Ovary (tissue), 9 donors: Measurements from ENCODE around the gene POLR3K. TPM values are rescaled to one million over a fixed set of nuclear protein-coding genes. Genes with fewer than 3 reads are reported as not detected.

Experiments used
- DNase-seq, 5 donors: peaks; one replicate each; pipeline ENCODE4 v3.0.0-alpha.2; 2019 to 2020
- H3K27ac ChIP-seq, 2 donors: fragments of 200-600 bp; one replicate each; pipeline versions ENCODE4 v1.5.1 to v1.8.0; 2019 to 2022
- H3K27me3 ChIP-seq: fragments of 200-600 bp; one replicate; pipeline ENCODE4 v1.8.0; 2022
- H3K36me3 ChIP-seq: fragments of 200-600 bp; sonication (generic); one replicate; pipeline ENCODE4 v1.5.1; 2019
- H3K4me1 ChIP-seq: one replicate; pipeline ENCODE4 v1.8.1; 2013; ENCODE audit warnings: mild to moderate bottlenecking, moderate library complexity; ENCODE audit not compliant: insufficient read depth
- H3K4me3 ChIP-seq: fragments of 200-600 bp; sonication (generic); one replicate; pipeline ENCODE4 v1.5.1; 2017
- H3K9me3 ChIP-seq, 2 donors: fragments of 200-600 bp in 1 of 2; sonication (generic) in 1 of 2; one replicate each; pipeline versions ENCODE4 v1.5.1 to v1.8.1; 2013 to 2019; ENCODE audit warnings: mild to moderate bottlenecking in 1 of 2, moderate library complexity in 1 of 2
- EP300 ChIP-seq: sonication (generic); formaldehyde crosslinking; IDR thresholded peaks from one replicate; pipeline ENCODE4 v1.6.1; 2017; ENCODE audit warnings: antibody characterized with exemption
- POLR2A ChIP-seq: fragments of 450-650 bp; IDR thresholded peaks from one replicate; pipeline ENCODE4 v1.6.1; 2017; ENCODE audit warnings: antibody characterized with exemption, mild to moderate bottlenecking, moderate library complexity
- WGBS, 3 donors: extraction: QIAGEN DNeasy Blood & Tissue Kit in 1 of 3; methylation state at CpG; one replicate each; pipeline versions ENCODE4 v1.1.5 to v1.1.7; 2013 to 2017; 5-methylcytosine and 5-hydroxymethylcytosine counted together
- intact Hi-C, 4 donors: fragments of 100-400 bp; cut with DNase I; formaldehyde crosslinking; loops; one replicate each; pipeline versions ENCODE4 v1.11.0 to v1.15.1; 2022 to 2023
- polyA plus RNA-seq, 2 donors: library from polyadenylated mRNA; stranded (reverse); fragments of 200-250 nt in 1 of 2; fragments of 350-450 nt in 1 of 2; fragmentation: Illumina TruSeq in 1 of 2; extraction: RNeasy Lipid Tissue Mini Kit (QIAGEN cat#74804) in 1 of 2; gene quantifications; one replicate each; pipeline ENCODE4 v1.2.3, GENCODE V29; 2013 to 2014
- total RNA-seq, 7 donors: library from RNA; depleted of rRNA in 2 of 7; stranded (reverse); fragments of >200 nt in 2 of 7; fragmentation: NEBNext Ultra II Directional in 3 of 7; extraction: Animal tissue kit (Norgen Biotek cat#: 25700) in 3 of 7; gene quantifications; one replicate each; pipeline versions ENCODE4 v1.1.0 to v1.2.4, GENCODE V29; 2016 to 2023
- TF ChIP-seq, protein P1 (sequence below), 3 donors: fragments of 450-650 bp in 2 of 3; fragments of 200-600 bp in 1 of 3; IDR thresholded peaks; one replicate each; pipeline versions ENCODE4 v1.5.1 to v1.8.0; 2016 to 2022; ENCODE audit warnings: antibody characterized with exemption in 3 of 3, mild to moderate bottlenecking in 1 of 3
- donor health status: DM: no; HTN: no; CAD: no; lungs with moderate emphysema.
- donor health status: DM: no; HTN: no; CAD: no.
- donor health status: Bipolar disorder and iron deficiency.
- donor health status: DM: yes; HTN: yes; CAD: no.
- donor health status: DM: no; HTN: no; CAD: no.
- donor health status: DM: yes; HTN: yes; CAD: no.

Gene POLR3K
- total and polyA plus RNA-seq, 9 donors, result 3.7 to 11.9 (median 9.9) TPM

DNA sequence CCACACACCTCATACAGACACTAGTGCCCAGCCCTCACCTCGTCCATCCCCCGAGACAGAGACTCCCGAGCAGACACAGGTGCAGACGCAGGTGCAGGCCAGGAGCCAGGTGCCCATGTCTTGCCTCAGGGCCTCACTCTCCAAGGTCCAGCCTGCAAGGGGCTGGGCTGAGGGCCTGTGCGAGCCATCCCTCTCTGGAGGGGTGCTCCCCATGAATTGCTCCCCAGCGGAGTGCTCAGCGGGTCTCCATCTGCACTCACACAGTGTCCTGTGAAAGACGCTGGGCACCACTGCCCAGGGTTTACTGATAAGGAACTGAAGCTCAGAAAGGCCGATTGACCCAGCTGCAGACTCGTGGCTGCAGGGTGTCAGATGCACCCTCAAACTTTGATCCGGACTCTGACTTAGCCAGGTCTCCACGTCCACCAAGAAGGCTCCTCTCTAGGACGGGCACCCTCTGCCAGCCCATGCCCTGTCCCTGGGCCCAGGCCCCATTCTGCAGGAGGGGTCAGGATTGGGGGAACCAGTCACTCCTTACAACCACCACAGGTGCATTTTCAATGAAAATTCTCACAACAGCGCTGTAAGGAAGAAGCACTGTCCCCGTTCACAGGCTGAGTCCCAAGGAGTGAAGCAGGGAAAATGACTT, 16.9 kb downstream of the POLR3K start:
- Histone ChIP-seq H3K27me3 (no peaks in the 10 kb centered on the region), H3K27ac (no peak overlapping the region), H3K4me1 (no peaks in the 10 kb centered on the region), H3K9me3 (no peaks in the 10 kb centered on the region), H3K36me3 (no peaks in the 10 kb centered on the region), H3K4me3 (no peak overlapping the region)
- WGBS, 3 donors, result 88 to 90% (median 89%) methylated on average over 15 of the region's 15 CpGs
- TF ChIP-seq POLR2A, result no peak
- no peak for TF ChIP-seq EP300
- TF ChIP-seq, protein P1, sequence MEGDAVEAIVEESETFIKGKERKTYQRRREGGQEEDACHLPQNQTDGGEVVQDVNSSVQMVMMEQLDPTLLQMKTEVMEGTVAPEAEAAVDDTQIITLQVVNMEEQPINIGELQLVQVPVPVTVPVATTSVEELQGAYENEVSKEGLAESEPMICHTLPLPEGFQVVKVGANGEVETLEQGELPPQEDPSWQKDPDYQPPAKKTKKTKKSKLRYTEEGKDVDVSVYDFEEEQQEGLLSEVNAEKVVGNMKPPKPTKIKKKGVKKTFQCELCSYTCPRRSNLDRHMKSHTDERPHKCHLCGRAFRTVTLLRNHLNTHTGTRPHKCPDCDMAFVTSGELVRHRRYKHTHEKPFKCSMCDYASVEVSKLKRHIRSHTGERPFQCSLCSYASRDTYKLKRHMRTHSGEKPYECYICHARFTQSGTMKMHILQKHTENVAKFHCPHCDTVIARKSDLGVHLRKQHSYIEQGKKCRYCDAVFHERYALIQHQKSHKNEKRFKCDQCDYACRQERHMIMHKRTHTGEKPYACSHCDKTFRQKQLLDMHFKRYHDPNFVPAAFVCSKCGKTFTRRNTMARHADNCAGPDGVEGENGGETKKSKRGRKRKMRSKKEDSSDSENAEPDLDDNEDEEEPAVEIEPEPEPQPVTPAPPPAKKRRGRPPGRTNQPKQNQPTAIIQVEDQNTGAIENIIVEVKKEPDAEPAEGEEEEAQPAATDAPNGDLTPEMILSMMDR (IDR thresholded peaks at IDR 0.05), result no peak
- intact Hi-C loops, result no loop called here
- DNase-seq, result peak in 1 of 5 donors; percentile 9

DNA sequence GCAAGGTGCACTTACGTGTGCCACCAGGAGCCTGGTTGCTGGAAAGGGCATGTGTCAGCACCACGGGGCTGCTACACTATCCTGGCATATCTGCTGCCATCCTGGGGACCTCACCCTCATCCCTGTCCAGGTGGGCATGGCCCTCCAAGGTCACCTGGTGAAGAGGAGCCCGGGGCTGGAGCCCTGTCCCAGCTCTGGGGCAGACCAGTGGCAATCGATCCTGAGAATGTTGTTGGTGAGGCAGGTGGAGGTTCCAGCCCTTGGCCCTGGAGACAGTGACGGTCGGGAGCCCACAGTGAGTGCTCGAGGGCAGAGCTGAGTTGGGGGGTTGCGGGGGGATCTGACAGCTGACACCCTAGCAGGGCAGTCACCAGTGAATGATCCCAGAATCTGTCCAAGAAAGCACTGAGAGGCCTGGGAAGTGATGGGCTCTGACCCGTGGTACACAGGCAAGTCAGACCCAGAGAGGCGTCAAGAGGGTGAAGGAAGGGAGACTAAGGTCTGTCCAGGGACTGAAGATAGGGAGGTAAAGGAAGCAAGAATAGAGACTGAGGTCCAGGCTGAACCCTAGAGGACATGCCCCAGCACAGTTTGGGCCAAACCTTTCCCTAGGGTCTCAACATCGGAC, 17.6 kb downstream of the POLR3K start:
- no peak for DNase-seq
- H3K4me3 ChIP-seq, result no peak overlapping the region
- TF ChIP-seq EP300 (no peak), POLR2A (no peak)
- TF ChIP-seq, protein P1 (IDR thresholded peaks at IDR 0.05), result no peak
- H3K27ac ChIP-seq, result no peak overlapping the region
- H3K4me1 ChIP-seq, result no peaks in the 10 kb centered on the region
- no peaks in the 10 kb centered on the region for H3K9me3 ChIP-seq
- intact Hi-C loops, result no loop called here
- WGBS, 3 donors, result 81 to 93% (median 87%) methylated on average over 11 of the region's 11 CpGs
- no peaks in the 10 kb centered on the region for H3K27me3 ChIP-seq
- no peaks in the 10 kb centered on the region for H3K36me3 ChIP-seq

DNA sequence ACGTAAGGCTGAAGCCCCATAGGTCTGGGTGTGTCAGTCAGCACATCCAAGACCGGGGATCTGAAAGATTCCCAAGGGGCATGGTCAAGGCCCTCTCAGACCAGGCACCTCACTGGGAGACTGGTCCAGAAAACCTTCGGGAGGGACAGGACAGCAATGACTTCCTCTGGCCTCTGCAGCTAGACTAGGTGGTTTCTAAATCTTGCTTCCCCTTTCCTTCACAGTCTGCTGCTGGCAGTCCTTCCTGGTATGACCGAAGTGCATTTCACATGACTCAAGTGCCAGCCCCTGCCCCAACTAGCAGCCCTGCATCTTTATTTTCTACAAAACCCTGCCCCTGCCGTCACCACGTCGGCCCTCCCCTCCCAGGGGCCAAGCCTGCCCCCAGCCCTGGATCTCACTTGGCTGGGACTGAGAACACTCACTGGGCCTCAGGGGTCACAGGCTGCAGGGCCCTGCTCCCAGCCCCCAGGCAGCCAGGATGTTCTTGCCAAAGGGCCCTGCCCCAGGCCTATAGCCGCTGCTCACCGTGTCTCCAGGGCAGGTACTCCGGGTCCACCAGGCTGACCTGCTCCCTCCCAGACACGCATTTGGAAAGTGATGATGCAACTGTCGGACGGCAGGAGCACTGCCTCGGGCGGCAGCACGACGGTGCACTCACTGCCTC, 18.3 kb downstream of the POLR3K start:
- Histone ChIP-seq H3K27ac (no peak overlapping the region), H3K36me3 (no peaks in the 10 kb centered on the region), H3K27me3 (no peaks in the 10 kb centered on the region), H3K4me1 (no peaks in the 10 kb centered on the region), H3K9me3 (no peaks in the 10 kb centered on the region), H3K4me3 (no peak overlapping the region)
- intact Hi-C loops, result no loop called here
- TF ChIP-seq, protein P1 (IDR thresholded peaks at IDR 0.05), result no peak
- TF ChIP-seq POLR2A (no peak), EP300 (no peak)
- no peak for DNase-seq
- WGBS, 3 donors, result 76 to 84% (median 81%) methylated on average over 17 of the region's 17 CpGs

DNA sequence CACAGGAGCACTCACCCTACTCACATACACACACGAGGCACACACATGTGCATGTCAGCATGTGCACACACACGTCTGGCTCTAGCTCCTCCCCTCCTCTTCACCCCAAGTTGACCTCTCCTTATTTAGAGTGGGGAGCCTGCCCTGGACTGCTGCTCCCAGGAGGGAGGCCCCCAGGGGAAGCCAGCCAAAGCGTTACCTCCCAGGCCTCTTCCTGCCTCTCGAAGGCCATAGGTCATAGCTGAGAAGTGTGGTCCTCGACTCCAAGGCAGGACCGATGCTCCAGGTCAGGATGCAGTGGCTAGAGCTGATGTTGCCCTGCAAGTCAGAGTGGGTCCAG, 18.8 kb downstream of the POLR3K start:
- 32 to 38% (median 33%) methylated on average over 6 of the region's 6 CpGs for WGBS, 3 donors
- DNase-seq, result no peak

More for the DNA sequence above, 18.8 kb downstream of the POLR3K start:
- intact Hi-C loops, result no loop called here
- no peaks in the 10 kb centered on the region for H3K27me3 ChIP-seq
- TF ChIP-seq, protein P1 (IDR thresholded peaks at IDR 0.05), result no peak
- no peak for TF ChIP-seq EP300
- TF ChIP-seq POLR2A, result no peak
- H3K4me3 ChIP-seq, result no peak overlapping the region
- no peaks in the 10 kb centered on the region for H3K4me1 ChIP-seq
- H3K36me3 ChIP-seq, result no peaks in the 10 kb centered on the region
- no peaks in the 10 kb centered on the region for H3K9me3 ChIP-seq
- H3K27ac ChIP-seq, result no peak overlapping the region
